PC-3 (cell line): ENCODE data around the gene WDR7.

Experiments
- CTCF ChIP-seq: fragments of 300-600 bp; sonication (generic); conservative IDR thresholded peaks from 2 replicates; pipeline ENCODE4 v1.5.1; 2017; ENCODE audit warnings: antibody characterized with exemption, low read depth, mild to moderate bottlenecking, low read length
- EZH2phosphoT487 ChIP-seq: fragments of 300-600 bp; sonication (generic); IDR thresholded peaks from 2 replicates; pipeline ENCODE4 v1.6.1; 2018; ENCODE audit warnings: mild to moderate bottlenecking, antibody characterized with exemption, low read length, borderline replicate concordance

- no peak for TF ChIP-seq CTCF
- no peak for TF ChIP-seq EZH2phosphoT487
Observed at GRCh38 chr18:56815926-56816325, 164.8 kb downstream of the WDR7 start.
